SU-DHL-6 (cell line): ENCODE data around the gene YEATS2.

Experiments
- H2AFZ ChIP-seq: fragments of 200-600 bp; sonication (generic); 2 replicates; pipeline ENCODE4 v1.6.1; 2014; ENCODE audit warnings: low read depth, mild to moderate bottlenecking, moderate library complexity, mixed read lengths, antibody characterized with exemption, low read length; ENCODE audit not compliant: severe bottlenecking
- H3F3A ChIP-seq: fragments of 200-600 bp; shearing (Covaris generic); 2 replicates; pipeline ENCODE4 v1.6.0; 2016; ENCODE audit warnings: antibody characterized with exemption, mild to moderate bottlenecking; ENCODE audit not compliant: insufficient read depth
- H3K27ac ChIP-seq: fragments of 200-600 bp; sonication (generic); 2 replicates; pipeline ENCODE4 v1.5.1; 2016; ENCODE audit warnings: low read depth, mild to moderate bottlenecking, low read length, moderate library complexity, mixed read lengths
- H3K27me3 ChIP-seq: fragments of 200-600 bp; sonication (generic), shearing (Covaris generic); 2 replicates; pipeline ENCODE4 v1.6.0; 2014; ENCODE audit warnings: mild to moderate bottlenecking, low read length
- H3K36me3 ChIP-seq: fragments of 200-600 bp; sonication (generic); 2 replicates; pipeline ENCODE4 v1.6.1; 2014; ENCODE audit warnings: mild to moderate bottlenecking, low read length, mixed read lengths
- H3K4me2 ChIP-seq: fragments of 300-600, 200-600 bp; shearing (Covaris generic), sonication (generic); 2 replicates; pipeline ENCODE4 v1.6.0; 2014; ENCODE audit warnings: low read length, low read depth, mild to moderate bottlenecking; ENCODE audit not compliant: poor library complexity, severe bottlenecking
- H3K4me3 ChIP-seq: fragments of 200-600 bp; sonication (generic); 2 replicates; pipeline ENCODE4 v1.5.1; 2014; ENCODE audit warnings: antibody characterized with exemption, low read length, mild to moderate bottlenecking, mixed read lengths; ENCODE audit not compliant: insufficient read depth, poor library complexity, severe bottlenecking
- H3K79me2 ChIP-seq: fragments of 200-600 bp; sonication (generic); 2 replicates; pipeline ENCODE4 v1.6.1; 2014; ENCODE audit warnings: mild to moderate bottlenecking, low read length, moderate library complexity; ENCODE audit not compliant: insufficient read depth
- H3K9ac ChIP-seq: fragments of 200-600 bp; sonication (generic); 2 replicates; pipeline ENCODE4 v1.7.0; 2014; ENCODE audit warnings: mild to moderate bottlenecking, low read length
- H3K9me2 ChIP-seq: fragments of 200-600 bp; sonication (generic); replicated peaks from 2 replicates; pipeline ENCODE4 v1.6.1; 2014; ENCODE audit warnings: low read length; ENCODE audit not compliant: insufficient read depth
- H3K9me3 ChIP-seq: fragments of 200-600 bp; sonication (generic); 2 replicates; pipeline ENCODE4 v1.6.1; 2014; ENCODE audit warnings: low read length, mixed read lengths; ENCODE audit not compliant: insufficient read depth
- H4K20me1 ChIP-seq: fragments of 200-600 bp; sonication (generic); 2 replicates; pipeline ENCODE4 v1.6.1; 2014; ENCODE audit warnings: low read depth, mild to moderate bottlenecking, antibody characterized with exemption, low read length, moderate library complexity, mixed read lengths
- CTCF ChIP-seq: fragments of 200-600 bp; sonication (generic); IDR thresholded peaks from one replicate; pipeline ENCODE4 v1.5.1; 2017; ENCODE audit warnings: antibody characterized with exemption, mild to moderate bottlenecking, low read length, moderate library complexity; ENCODE audit not compliant: insufficient read depth, poor library complexity, severe bottlenecking
- EZH2phosphoT487 ChIP-seq: fragments of 200-600 bp; sonication (generic), shearing (Covaris generic); conservative IDR thresholded peaks from 2 replicates; pipeline ENCODE4 v1.6.1; 2018; ENCODE audit warnings: mild to moderate bottlenecking, antibody characterized with exemption, low read length, moderate library complexity, mixed read lengths

The YEATS2 gene

GRCh38 chr3:183796372-183796771, 98.8 kb downstream of the YEATS2 start:
- Histone ChIP-seq H2AFZ (no peak overlapping the region), H3K27ac (no peak overlapping the region), H3K9ac (no peak overlapping the region), H3K79me2 (no peaks in the 10 kb centered on the region), H3F3A (no peaks in the 10 kb centered on the region), H3K9me3 (no peaks in the 10 kb centered on the region), H3K4me2 (no peak overlapping the region), H3K4me3 (no peak overlapping the region), H3K9me2 (no peaks in the 10 kb centered on the region), H3K27me3 (no peaks in the 10 kb centered on the region), H3K36me3 (peaks cover 26% of the 10 kb centered on the region; the same call in 1 of the 2 replicates), H4K20me1 (no peaks in the 10 kb centered on the region)
- no peak for TF ChIP-seq EZH2phosphoT487
- no peak for TF ChIP-seq CTCF

GRCh38 chr3:183797996-183798395, 100.4 kb downstream of the YEATS2 start:
- H3K36me3 ChIP-seq: peaks cover 27% of the 10 kb centered on the region; the same call in 1 of the 2 replicates
- H3K79me2 ChIP-seq: no peaks in the 10 kb centered on the region
- no peak overlapping the region for H3K9ac ChIP-seq
- H3K9me3 ChIP-seq: no peaks in the 10 kb centered on the region
- no peaks in the 10 kb centered on the region for H3K9me2 ChIP-seq
- H3K4me2 ChIP-seq: no peak overlapping the region
- H3K4me3 ChIP-seq: no peak overlapping the region
- no peak for TF ChIP-seq EZH2phosphoT487
- TF ChIP-seq CTCF: no peak
- no peak overlapping the region for H2AFZ ChIP-seq
- no peaks in the 10 kb centered on the region for H4K20me1 ChIP-seq
- no peaks in the 10 kb centered on the region for H3F3A ChIP-seq
- H3K27ac ChIP-seq: no peak overlapping the region
- no peaks in the 10 kb centered on the region for H3K27me3 ChIP-seq

GRCh38 chr3:183799461-183799860, 101.9 kb downstream of the YEATS2 start:
- Histone ChIP-seq H3K36me3 (peaks cover 23% of the 10 kb centered on the region; the same call in 1 of the 2 replicates), H3K27me3 (no peaks in the 10 kb centered on the region), H3K4me2 (no peak overlapping the region), H3K9ac (no peak overlapping the region), H3K4me3 (no peak overlapping the region), H3K9me3 (no peaks in the 10 kb centered on the region), H3K9me2 (no peaks in the 10 kb centered on the region), H2AFZ (no peak overlapping the region), H3K79me2 (no peaks in the 10 kb centered on the region), H4K20me1 (no peaks in the 10 kb centered on the region), H3F3A (no peaks in the 10 kb centered on the region), H3K27ac (no peak overlapping the region)
- no peak for TF ChIP-seq CTCF
